ENCODE results near the gene NRAP. TPM values are rescaled to one million over a fixed set of nuclear protein-coding genes. Genes with fewer than 3 reads are reported as not detected.

Gene NRAP
- total RNA-seq, 1 experiment from 2014 or later, result 0.05 TPM

DNA sequence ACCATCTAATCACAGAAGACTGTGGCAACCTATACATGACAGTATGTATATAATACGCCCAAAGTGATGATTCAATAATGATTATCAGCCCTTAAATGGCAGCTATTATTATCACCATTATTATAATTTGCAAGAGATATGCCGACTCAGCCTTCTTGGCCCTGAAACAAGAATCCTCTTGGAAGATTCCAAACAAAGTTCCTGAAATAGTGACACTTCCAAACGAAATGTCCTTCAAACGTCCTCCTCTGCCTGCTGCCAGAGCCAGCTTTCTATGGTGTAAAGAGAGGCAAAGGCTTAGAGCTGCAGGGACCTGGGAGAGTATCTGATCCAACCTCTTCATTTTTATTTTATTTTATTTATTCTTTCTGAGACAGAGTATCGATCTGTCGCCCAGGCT lies 36.0 kb downstream of the NRAP start:
- Mint-ChIP-seq H3K4me1 (ENCODE audit: low read depth, unreplicated experiment) (peaks cover 8% of the 10 kb centered on the region), H3K27me3 (ENCODE audit: insufficient read depth, unreplicated experiment) (no peaks in the 10 kb centered on the region), H3K36me3 (ENCODE audit: insufficient read depth, unreplicated experiment) (no peaks in the 10 kb centered on the region), H3K4me3 (ENCODE audit: unreplicated experiment) (no peak overlapping the region), H3K27ac (ENCODE audit: unreplicated experiment) (no peak overlapping the region), H3K9me3 (ENCODE audit: unreplicated experiment) (no peaks in the 10 kb centered on the region)
- POLR2A ChIA-PET, result no interaction called here
- TF ChIP-seq, protein P1, sequence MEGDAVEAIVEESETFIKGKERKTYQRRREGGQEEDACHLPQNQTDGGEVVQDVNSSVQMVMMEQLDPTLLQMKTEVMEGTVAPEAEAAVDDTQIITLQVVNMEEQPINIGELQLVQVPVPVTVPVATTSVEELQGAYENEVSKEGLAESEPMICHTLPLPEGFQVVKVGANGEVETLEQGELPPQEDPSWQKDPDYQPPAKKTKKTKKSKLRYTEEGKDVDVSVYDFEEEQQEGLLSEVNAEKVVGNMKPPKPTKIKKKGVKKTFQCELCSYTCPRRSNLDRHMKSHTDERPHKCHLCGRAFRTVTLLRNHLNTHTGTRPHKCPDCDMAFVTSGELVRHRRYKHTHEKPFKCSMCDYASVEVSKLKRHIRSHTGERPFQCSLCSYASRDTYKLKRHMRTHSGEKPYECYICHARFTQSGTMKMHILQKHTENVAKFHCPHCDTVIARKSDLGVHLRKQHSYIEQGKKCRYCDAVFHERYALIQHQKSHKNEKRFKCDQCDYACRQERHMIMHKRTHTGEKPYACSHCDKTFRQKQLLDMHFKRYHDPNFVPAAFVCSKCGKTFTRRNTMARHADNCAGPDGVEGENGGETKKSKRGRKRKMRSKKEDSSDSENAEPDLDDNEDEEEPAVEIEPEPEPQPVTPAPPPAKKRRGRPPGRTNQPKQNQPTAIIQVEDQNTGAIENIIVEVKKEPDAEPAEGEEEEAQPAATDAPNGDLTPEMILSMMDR (IDR thresholded peaks at IDR 0.05; ENCODE audit: insufficient read depth in 1 of 2, low read depth in 1 of 2, low read length in 1 of 2, severe bottlenecking in 1 of 2, unreplicated experiment in 1 of 2), result no peak
- DNase-seq, result no peak
- no TSS peak for BruUV-seq (replicated peaks)
- Histone ChIP-seq H3K4me3 (ENCODE audit: low read depth, low read length) (no peak overlapping the region), H3K36me3 (ENCODE audit: control insufficient read depth, insufficient read depth, low read length) (no peaks in the 10 kb centered on the region), H3K27me3 (replicated peaks; ENCODE audit: control insufficient read depth, insufficient read depth, low read length) (no peaks in the 10 kb centered on the region), H3K9me3 (no peaks in the 10 kb centered on the region), H3K4me1 (0 out of 2 replicates have a peak, but pooled peaks cover 7% of the 10 kb centered on the region)
- intact Hi-C loops (cut with micrococcal nuclease; ENCODE audit: unreplicated experiment), result no loop called here
- CTCF ChIA-PET, result no interaction called here

DNA sequence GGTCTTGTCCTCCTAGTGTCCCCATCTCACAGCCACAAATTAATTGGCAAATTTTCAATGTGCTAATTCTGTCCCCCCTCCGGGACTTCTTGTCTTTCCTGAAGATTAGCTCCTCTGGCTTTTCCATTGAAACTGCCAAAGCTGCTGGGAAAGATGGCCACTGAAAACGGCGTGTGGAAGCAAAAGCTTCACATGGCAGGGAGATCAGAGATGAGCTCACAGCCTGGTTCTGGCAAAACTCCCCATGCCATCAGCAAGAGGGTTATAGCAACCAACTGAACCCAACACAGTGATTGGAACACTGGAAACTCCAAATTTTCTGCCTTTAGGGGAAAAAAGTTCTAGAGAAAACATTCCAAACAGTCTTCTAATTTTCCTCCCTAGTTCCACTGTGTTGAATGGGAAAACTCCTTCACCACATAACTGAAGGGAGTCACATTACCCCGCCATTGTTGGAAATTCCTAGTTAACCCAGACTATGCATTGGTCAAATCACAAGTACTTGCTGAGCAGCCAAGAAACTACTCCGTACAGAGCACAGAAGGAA lies 37.0 kb downstream of the NRAP start:
- no peaks in the 10 kb centered on the region for H3K27me3 Mint-ChIP-seq (ENCODE audit: insufficient read depth, unreplicated experiment)
- POLR2A ChIA-PET, result no interaction called here

DNA sequence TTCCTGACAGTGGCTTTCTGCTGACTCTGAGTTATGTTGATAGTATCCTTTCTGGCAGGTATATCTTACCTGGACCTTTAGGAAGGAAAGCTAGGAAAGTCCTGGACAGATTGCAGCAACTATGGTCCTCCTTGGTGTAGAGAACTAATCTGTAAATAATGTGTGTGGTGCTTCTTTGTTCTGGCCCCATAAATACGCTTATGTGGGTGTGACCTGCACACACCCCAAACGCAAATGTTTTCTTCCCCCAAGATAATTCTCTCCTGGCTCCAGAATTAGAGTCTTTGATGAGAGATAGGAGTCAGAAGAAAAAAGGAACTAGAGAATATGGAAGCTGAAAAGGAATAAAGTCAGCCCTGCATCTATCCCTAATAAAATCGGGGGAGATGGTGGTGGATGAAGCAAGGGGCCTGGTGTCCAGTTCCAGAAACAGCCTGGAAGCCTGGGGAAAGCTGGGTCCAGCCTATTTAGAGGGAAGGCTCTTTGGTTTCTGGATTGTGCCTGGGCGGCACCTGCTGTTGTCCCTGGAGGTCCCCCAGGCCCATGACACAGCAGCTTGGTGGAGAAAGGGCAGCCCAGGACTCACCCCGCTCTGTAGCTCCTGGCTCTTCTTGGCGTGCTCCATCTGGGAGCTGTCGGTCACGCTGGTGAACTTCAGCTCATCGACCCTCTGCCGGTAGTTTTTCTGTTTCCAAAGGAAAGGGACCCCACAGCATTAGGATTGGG lies 38.2 kb downstream of the NRAP start:
- no peaks in the 10 kb centered on the region for H3K27me3 Mint-ChIP-seq (ENCODE audit: insufficient read depth, unreplicated experiment)
- H3K27ac Mint-ChIP-seq (ENCODE audit: unreplicated experiment), result no peak overlapping the region
- H3K9me3 ChIP-seq, result no peaks in the 10 kb centered on the region
- no peaks in the 10 kb centered on the region for H3K9me3 Mint-ChIP-seq (ENCODE audit: unreplicated experiment)
- peaks cover 8% of the 10 kb centered on the region for H3K4me1 Mint-ChIP-seq (ENCODE audit: low read depth, unreplicated experiment)
- no peak overlapping the region for H3K4me3 Mint-ChIP-seq (ENCODE audit: unreplicated experiment)
- no peaks in the 10 kb centered on the region for H3K27me3 ChIP-seq (replicated peaks; ENCODE audit: control insufficient read depth, insufficient read depth, low read length)
- CTCF ChIA-PET, result no interaction called here
- no peaks in the 10 kb centered on the region for H3K36me3 ChIP-seq (ENCODE audit: control insufficient read depth, insufficient read depth, low read length)
- H3K4me3 ChIP-seq (ENCODE audit: low read depth, low read length), result no peak overlapping the region
- intact Hi-C loops (cut with micrococcal nuclease; ENCODE audit: unreplicated experiment), result no loop called here
- TF ChIP-seq, protein P1 (IDR thresholded peaks at IDR 0.05; ENCODE audit: insufficient read depth in 1 of 2, low read depth in 1 of 2, low read length in 1 of 2, severe bottlenecking in 1 of 2, unreplicated experiment in 1 of 2), result no peak
- BruUV-seq (replicated peaks), result no TSS peak
- 0 out of 2 replicates have a peak, but pooled peaks cover 4% of the 10 kb centered on the region for H3K4me1 ChIP-seq
- no peak for DNase-seq
- POLR2A ChIA-PET, result interaction anchor here (0.6 kb wide), 1 partner anchor 141 kb away, joined by 4 read pairs; no protein-coding TSS in a partner anchor
- H3K36me3 Mint-ChIP-seq (ENCODE audit: insufficient read depth, unreplicated experiment), result no peaks in the 10 kb centered on the region

More for the DNA sequence above, 37.0 kb downstream of the NRAP start:
- Mint-ChIP-seq H3K4me1 (ENCODE audit: low read depth, unreplicated experiment) (peaks cover 8% of the 10 kb centered on the region), H3K9me3 (ENCODE audit: unreplicated experiment) (no peaks in the 10 kb centered on the region), H3K36me3 (ENCODE audit: insufficient read depth, unreplicated experiment) (no peaks in the 10 kb centered on the region), H3K4me3 (ENCODE audit: unreplicated experiment) (no peak overlapping the region), H3K27ac (ENCODE audit: unreplicated experiment) (no peak overlapping the region)
- no peaks in the 10 kb centered on the region for H3K9me3 ChIP-seq
- CTCF ChIA-PET, result no interaction called here
- TF ChIP-seq, protein P1 (IDR thresholded peaks at IDR 0.05; ENCODE audit: insufficient read depth in 1 of 2, low read depth in 1 of 2, low read length in 1 of 2, severe bottlenecking in 1 of 2, unreplicated experiment in 1 of 2), result no peak
- H3K36me3 ChIP-seq (ENCODE audit: control insufficient read depth, insufficient read depth, low read length), result no peaks in the 10 kb centered on the region
- DNase-seq, result no peak
- H3K4me1 ChIP-seq, result 0 out of 2 replicates have a peak, but pooled peaks cover 7% of the 10 kb centered on the region
- no peaks in the 10 kb centered on the region for H3K27me3 ChIP-seq (replicated peaks; ENCODE audit: control insufficient read depth, insufficient read depth, low read length)
- intact Hi-C loops (cut with micrococcal nuclease; ENCODE audit: unreplicated experiment), result no loop called here
- BruUV-seq (replicated peaks), result no TSS peak
- H3K4me3 ChIP-seq (ENCODE audit: low read depth, low read length), result no peak overlapping the region

All from Caco-2 (cell line).